Esophagus squamous epithelium (tissue), 5 donors: ENCODE results near the gene OBSL1. TPM values are rescaled to one million over a fixed set of nuclear protein-coding genes. Genes with fewer than 3 reads are reported as not detected.
A peak's percentile ranks its signal among the peaks of the same experiment; 100 is the strongest.

Experiments
- DNase-seq: peaks from one replicate; lab custom pipeline; 2025; lab: John Stamatoyannopoulos, UW
- H3K27ac ChIP-seq, 4 donors: fragments of 200-600 bp; sonication (generic); one replicate each; pipeline ENCODE4 v1.5.1; 2016 to 2019; ENCODE audit warnings: mild to moderate bottlenecking in 1 of 4
- H3K27me3 ChIP-seq, 4 donors: fragments of 200-600 bp; sonication (generic); 1 replicate in 3 of 4; 2 replicates in 1 of 4; pipeline versions ENCODE4 v1.5.1 to v1.6.0; 2017 to 2021; ENCODE audit warnings: antibody characterized with exemption in 1 of 4
- H3K36me3 ChIP-seq, 3 donors: fragments of 200-600 bp; sonication (generic); one replicate each; pipeline ENCODE4 v1.5.1; 2016 to 2019
- H3K4me1 ChIP-seq, 3 donors: fragments of 200-600 bp; sonication (generic); one replicate each; pipeline ENCODE4 v1.5.1; 2017 to 2019
- H3K4me3 ChIP-seq, 4 donors: fragments of 200-600 bp; sonication (generic); 1 replicate in 3 of 4; 2 replicates in 1 of 4; pipeline ENCODE4 v1.5.1; 2016 to 2019; ENCODE audit warnings: mild to moderate bottlenecking in 2 of 4, moderate library complexity in 1 of 4
- H3K9me3 ChIP-seq, 3 donors: fragments of 200-600 bp; sonication (generic); one replicate each; pipeline ENCODE4 v1.5.1; 2016 to 2019
- CTCF ChIP-seq, 6 experiments: fragments of 450-650 bp in 4 of 6; fragments of 200-600 bp in 2 of 6; sonication (generic) in 2 of 6; IDR thresholded peaks; one replicate each; pipeline ENCODE4 v1.5.1; 2016 to 2019; ENCODE audit warnings: antibody characterized with exemption in 6 of 6, mild to moderate bottlenecking in 4 of 6, moderate library complexity in 4 of 6
- POLR2A ChIP-seq, 4 donors: fragments of 450-650 bp; IDR thresholded peaks; one replicate each; pipeline ENCODE4 v1.6.1; 2017; ENCODE audit warnings: antibody characterized with exemption in 4 of 4, mild to moderate bottlenecking in 4 of 4, moderate library complexity in 3 of 4
- WGBS, 2 donors: methylation state at CpG; one replicate each; pipeline ENCODE4 v1.1.5; 2018; 5-methylcytosine and 5-hydroxymethylcytosine counted together
- intact Hi-C: fragments of 100-400 bp; cut with DNase I; formaldehyde crosslinking; loops from one replicate; pipeline ENCODE4 v1.15.0; 2022
- total RNA-seq, 4 donors: library from RNA; depleted of rRNA; stranded (reverse); fragments of >200 nt; gene quantifications; one replicate each; pipeline ENCODE4 v1.1.0, GENCODE V29; 2016
- donor health status: DM: yes; HTN: yes; CAD: no.

OBSL1 gene
- total RNA-seq, 4 donors from 2014 or later = 7.0 to 38.9 (median 16.0) TPM

- DNase-seq = no peak
- no peaks in the 10 kb centered on the region for H3K36me3 ChIP-seq
- no peaks in the 10 kb centered on the region for H3K9me3 ChIP-seq
- no peak overlapping the region for H3K27ac ChIP-seq
- TF ChIP-seq POLR2A (IDR thresholded peaks at IDR 0.05) = no peak
- no peak for TF ChIP-seq CTCF (IDR thresholded peaks at IDR 0.05)
- intact Hi-C loops = no loop called here
- H3K27me3 ChIP-seq = peaks cover 0 to 62% (median 0%) of the 10 kb centered on the region in 4 donors
- WGBS, 2 donors = 54 to 83% methylated on average over 6 to 7 of the region's 22 CpGs
- no peak overlapping the region for H3K4me3 ChIP-seq
- H3K4me1 ChIP-seq = peaks cover 8 to 26% (median 8%) of the 10 kb centered on the region in 3 donors
These were observed 3.4 kb upstream of the OBSL1 start for GRCh38 chr2:219574484-219575311.

- TF ChIP-seq POLR2A (IDR thresholded peaks at IDR 0.05) = no peak
- no peak for TF ChIP-seq CTCF (IDR thresholded peaks at IDR 0.05)
- H3K4me1 ChIP-seq = peaks cover 8 to 29% (median 9%) of the 10 kb centered on the region in 3 donors
- H3K36me3 ChIP-seq = no peaks in the 10 kb centered on the region
- no peak overlapping the region for H3K27ac ChIP-seq
- no peak overlapping the region for H3K4me3 ChIP-seq
- H3K27me3 ChIP-seq = peaks cover 0 to 60% (median 0%) of the 10 kb centered on the region in 4 donors
- 69 to 85% methylated on average over 5 of the region's 5 CpGs for WGBS, 2 donors
- no peaks in the 10 kb centered on the region for H3K9me3 ChIP-seq
- intact Hi-C loops = no loop called here
- DNase-seq = no peak
These were observed 1.8 kb upstream of the OBSL1 start for GRCh38 chr2:219573166-219573565.

- H3K4me3 ChIP-seq = peak within 1 kb of the TSS; percentile 54 to 79 (median 72)
- DNase-seq = no peak
- H3K27me3 ChIP-seq = peaks cover 0 to 54% (median 0%) of the 10 kb centered on the region in 4 donors
- 74 to 83% methylated on average over 9 to 10 of the region's 13 CpGs for WGBS, 2 donors
- peaks cover 8 to 29% (median 9%) of the 10 kb centered on the region in 3 donors for H3K4me1 ChIP-seq
- no peak for TF ChIP-seq CTCF (IDR thresholded peaks at IDR 0.05)
- no peak for TF ChIP-seq POLR2A (IDR thresholded peaks at IDR 0.05)
- H3K36me3 ChIP-seq = peaks cover 0 to 7% (median 0%) of the 10 kb centered on the region in 3 donors
- H3K9me3 ChIP-seq = no peaks in the 10 kb centered on the region
- intact Hi-C loops = no loop called here
- H3K27ac ChIP-seq = peak within 1 kb of the TSS; percentile 70 to 89 (median 80)
These were observed 1.1 kb upstream of the OBSL1 start, which contains the start of gene INHA for GRCh38 chr2:219572237-219573001. TSS of gene INHA (plus strand) at chr2:219572310. CDS start at chr2:219572375, 65 bp downstream.

GRCh38 chr2:219570924-219571310, 422 bp downstream of the OBSL1 start:
- intact Hi-C loops = no loop called here
- Histone ChIP-seq H3K4me3 (peak overlapping the region; percentile 54 to 79 (median 72)), H3K27ac (peak overlapping the region; percentile 70 to 89 (median 80)), H3K9me3 (no peaks in the 10 kb centered on the region), H3K27me3 (peaks cover 0 to 40% (median 0%) of the 10 kb centered on the region in 4 donors), H3K36me3 (peaks cover 0 to 21% (median 0%) of the 10 kb centered on the region in 3 donors), H3K4me1 (peaks cover 8 to 29% (median 9%) of the 10 kb centered on the region in 3 donors)
- DNase-seq = no peak
- TF ChIP-seq POLR2A (IDR thresholded peaks at IDR 0.05) (no peak), CTCF (IDR thresholded peaks at IDR 0.05) (no peak)
- WGBS, 2 donors = 0% methylated on average over 8 of the region's 55 CpGs; no CpG with 5 or more reads in 1 of the 2 donors
